ENCODE measurements around the gene GPR158.

GPR158 gene

GRCh38 chr10:25405871-25406270 lies 231.1 kb downstream of the GPR158 start:
- DNase-seq (ENCODE audit: low spot score) = peak; percentile 41

GRCh38 chr10:25417611-25418010 lies 242.8 kb downstream of the GPR158 start:
- DNase-seq (ENCODE audit: low spot score) = no peak

GRCh38 chr10:25425776-25426175 lies 251.0 kb downstream of the GPR158 start:
- no peak for DNase-seq (ENCODE audit: low spot score)

- no peak for DNase-seq (ENCODE audit: low spot score)
These were observed 261.6 kb downstream of the GPR158 start for GRCh38 chr10:25436431-25436830.

GRCh38 chr10:25441270-25441669 lies 266.5 kb downstream of the GPR158 start:
- DNase-seq (ENCODE audit: low spot score) = no peak

- no peak for DNase-seq (ENCODE audit: low spot score)
These were observed 269.5 kb downstream of the GPR158 start for GRCh38 chr10:25444266-25444665.

GRCh38 chr10:25451401-25451800 lies 276.6 kb downstream of the GPR158 start:
- DNase-seq (ENCODE audit: low spot score) = no peak

- DNase-seq (ENCODE audit: low spot score) = no peak
These were observed 278.8 kb downstream of the GPR158 start for GRCh38 chr10:25453619-25454018.

GRCh38 chr10:25455980-25456567 lies 281.3 kb downstream of the GPR158 start:
- no peak for DNase-seq (ENCODE audit: low spot score)

- DNase-seq (ENCODE audit: low spot score) = no peak
These were observed 282.8 kb downstream of the GPR158 start for GRCh38 chr10:25457552-25457951.

- DNase-seq (ENCODE audit: low spot score) = peak; percentile 82
These were observed 291.0 kb downstream of the GPR158 start for GRCh38 chr10:25465582-25466372.

GRCh38 chr10:25467881-25468280 lies 293.1 kb downstream of the GPR158 start:
- DNase-seq (ENCODE audit: low spot score) = no peak

- no peak for DNase-seq (ENCODE audit: low spot score)
These were observed 306.7 kb downstream of the GPR158 start for GRCh38 chr10:25481467-25481866.

GRCh38 chr10:25483999-25484398 lies 309.2 kb downstream of the GPR158 start:
- DNase-seq (ENCODE audit: low spot score) = no peak

- no peak for DNase-seq (ENCODE audit: low spot score)
These were observed 312.5 kb downstream of the GPR158 start for GRCh38 chr10:25487266-25487665.

- no peak for DNase-seq (ENCODE audit: low spot score)
These were observed 317.2 kb downstream of the GPR158 start for GRCh38 chr10:25492040-25492439.

- no peak for DNase-seq (ENCODE audit: low spot score)
These were observed 317.9 kb downstream of the GPR158 start for GRCh38 chr10:25492680-25493079.

- DNase-seq (ENCODE audit: low spot score) = peak; percentile 88
These were observed 318.5 kb downstream of the GPR158 start for GRCh38 chr10:25493122-25493893.

GRCh38 chr10:25497246-25497645 lies 322.4 kb downstream of the GPR158 start:
- DNase-seq (ENCODE audit: low spot score) = no peak

- no peak for DNase-seq (ENCODE audit: low spot score)
These were observed 323.8 kb downstream of the GPR158 start for GRCh38 chr10:25498645-25499044.

GRCh38 chr10:25501912-25502311 lies 327.1 kb downstream of the GPR158 start:
- no peak for DNase-seq (ENCODE audit: low spot score)

GRCh38 chr10:25502453-25502852 lies 327.7 kb downstream of the GPR158 start:
- DNase-seq (ENCODE audit: low spot score) = no peak

GRCh38 chr10:25504306-25504705 lies 329.5 kb downstream of the GPR158 start:
- no peak for DNase-seq (ENCODE audit: low spot score)
